ENCODE results near the gene PRR3.

Gene PRR3

GRCh38 chr6:30612213-30612612, 55.1 kb downstream of the PRR3 start:
- peak; percentile 43 for TF ChIP-seq CTCF (IDR thresholded peaks at IDR 0.05; ENCODE audit: low read depth, low read length)
- no peak for DNase-seq (ENCODE audit: extremely low read depth, low read depth)

GRCh38 chr6:30612687-30613248, 55.7 kb downstream of the PRR3 start:
- DNase-seq (ENCODE audit: extremely low read depth, low read depth): no peak
- TF ChIP-seq CTCF (IDR thresholded peaks at IDR 0.05; ENCODE audit: low read depth, low read length): no peak

Measured in AG09319 (cell line).